Measurements from ENCODE around the gene LCN1.

Gene LCN1

DNA sequence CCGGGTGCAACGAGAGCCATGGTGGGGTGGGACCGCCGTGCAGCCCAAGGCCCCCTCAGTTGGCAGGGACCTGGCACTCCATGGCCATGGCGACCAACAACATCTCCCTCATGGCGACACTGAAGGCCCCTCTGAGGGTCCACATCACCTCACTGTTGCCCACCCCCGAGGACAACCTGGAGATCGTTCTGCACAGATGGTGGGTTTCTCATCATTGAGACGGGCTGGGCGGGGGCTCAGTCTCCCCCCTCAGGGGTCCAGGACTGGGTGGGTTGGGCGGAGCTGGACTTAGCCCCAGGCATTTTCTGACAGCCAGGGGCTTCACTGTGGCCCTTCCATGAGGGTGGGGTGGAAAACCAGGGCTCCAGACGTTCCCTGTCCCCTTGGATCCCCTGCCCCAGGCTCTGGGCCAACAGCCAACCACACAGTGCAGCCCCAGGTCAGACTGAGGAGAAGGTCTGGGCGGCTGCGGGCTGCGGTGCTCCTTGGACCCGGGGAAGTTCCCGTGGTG, 41.0 kb downstream of the LCN1 start:
- no peak for DNase-seq (ENCODE audit: low spot score in 2 of 2)
- H3K36me3 ChIP-seq (replicated peaks): no peaks in the 10 kb centered on the region
- no peaks in the 10 kb centered on the region for H3K9me3 ChIP-seq
- H3K27me3 ChIP-seq (ENCODE audit: low read depth): no peaks in the 10 kb centered on the region
- no peak overlapping the region for H3K4me3 ChIP-seq
- in situ Hi-C loops (cut with MboI; ENCODE audit: low sequenced_read_pairs): no loop called here
- no peaks in the 10 kb centered on the region for H3K4me1 ChIP-seq

DNA sequence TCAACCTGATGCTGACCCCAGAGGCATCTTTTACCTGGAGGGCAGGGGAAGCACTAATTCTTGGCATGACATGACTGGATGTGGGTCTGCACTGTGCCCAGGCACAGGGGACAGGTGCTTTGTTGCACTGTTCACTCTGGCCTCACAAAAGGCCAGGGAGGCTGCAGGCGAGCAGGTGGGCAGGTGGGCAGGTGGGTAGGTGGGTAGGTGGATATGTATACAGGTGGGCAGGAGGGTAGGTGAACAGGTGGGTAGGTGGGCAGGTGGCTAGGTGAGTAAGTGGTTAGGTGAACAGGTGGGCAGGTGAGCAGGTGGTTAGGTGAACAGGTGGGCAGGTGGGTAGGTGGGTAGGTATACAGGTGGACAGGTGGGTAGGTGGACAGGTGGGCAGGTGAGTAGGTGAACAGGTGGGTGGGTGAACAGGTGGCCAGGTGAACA, 41.8 kb downstream of the LCN1 start:
- in situ Hi-C loops (cut with MboI; ENCODE audit: low sequenced_read_pairs): no loop called here
- Histone ChIP-seq H3K9me3 (no peaks in the 10 kb centered on the region), H3K27me3 (ENCODE audit: low read depth) (no peaks in the 10 kb centered on the region), H3K4me3 (no peak overlapping the region), H3K4me1 (no peaks in the 10 kb centered on the region), H3K36me3 (replicated peaks) (no peaks in the 10 kb centered on the region)
- no peak for DNase-seq (ENCODE audit: low spot score in 2 of 2)

DNA sequence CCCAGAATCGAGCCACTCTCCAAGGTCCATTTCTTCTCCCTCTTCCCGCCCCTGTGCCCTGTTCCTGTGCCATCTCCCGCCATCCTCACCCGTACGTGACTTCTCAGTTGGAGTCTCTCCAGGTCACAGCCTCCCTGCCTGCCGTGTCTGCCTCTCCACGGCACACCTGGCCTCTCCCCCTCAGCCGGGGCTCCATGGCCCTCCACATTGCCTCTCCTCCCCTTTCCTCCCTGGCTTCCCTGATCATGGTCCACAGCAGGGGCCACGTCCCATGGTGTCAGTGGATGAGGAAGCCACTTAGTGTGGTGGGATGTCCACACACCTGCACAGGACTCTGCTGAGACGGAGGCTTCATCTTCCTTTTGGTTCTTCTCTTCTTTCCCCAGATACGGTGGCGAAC, 42.6 kb downstream of the LCN1 start:
- DNase-seq (ENCODE audit: low spot score in 2 of 2): no peak
- Histone ChIP-seq H3K27me3 (ENCODE audit: low read depth) (no peaks in the 10 kb centered on the region), H3K36me3 (replicated peaks) (no peaks in the 10 kb centered on the region), H3K4me1 (no peaks in the 10 kb centered on the region), H3K4me3 (no peak overlapping the region), H3K9me3 (no peaks in the 10 kb centered on the region)
- in situ Hi-C loops (cut with MboI; ENCODE audit: low sequenced_read_pairs): no loop called here

DNA sequence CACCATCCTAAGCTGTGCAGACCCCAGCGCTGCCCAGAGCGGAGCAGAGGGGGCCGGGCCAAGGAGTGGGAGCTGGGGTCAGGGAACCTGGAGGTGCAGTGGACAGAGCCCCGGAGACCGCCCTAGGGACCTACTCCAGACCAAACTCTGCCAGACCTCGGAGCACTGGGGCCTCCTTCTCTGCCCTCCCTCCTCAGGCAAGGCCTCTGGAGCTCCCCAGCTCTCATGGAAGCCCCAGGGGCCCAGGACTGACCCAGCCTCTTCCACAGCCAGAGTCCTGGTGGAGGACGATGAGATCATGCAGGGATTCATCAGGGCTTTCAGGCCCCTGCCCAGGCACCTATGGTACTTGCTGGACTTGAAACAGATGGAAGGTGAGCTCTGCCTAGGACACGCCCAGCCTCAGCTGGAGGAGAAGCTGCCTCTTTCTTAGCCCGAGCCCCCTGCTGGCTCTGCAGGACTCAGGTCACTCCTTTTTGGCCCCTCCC, 43.9 kb downstream of the LCN1 start:
- Histone ChIP-seq H3K36me3 (replicated peaks) (no peaks in the 10 kb centered on the region), H3K9me3 (0 out of 2 replicates have a peak, but pooled peaks cover 2% of the 10 kb centered on the region), H3K4me3 (no peak overlapping the region), H3K4me1 (no peaks in the 10 kb centered on the region), H3K27me3 (ENCODE audit: low read depth) (no peaks in the 10 kb centered on the region)
- no peak for DNase-seq (ENCODE audit: low spot score in 2 of 2)
- in situ Hi-C loops (cut with MboI; ENCODE audit: low sequenced_read_pairs): no loop called here

DNA sequence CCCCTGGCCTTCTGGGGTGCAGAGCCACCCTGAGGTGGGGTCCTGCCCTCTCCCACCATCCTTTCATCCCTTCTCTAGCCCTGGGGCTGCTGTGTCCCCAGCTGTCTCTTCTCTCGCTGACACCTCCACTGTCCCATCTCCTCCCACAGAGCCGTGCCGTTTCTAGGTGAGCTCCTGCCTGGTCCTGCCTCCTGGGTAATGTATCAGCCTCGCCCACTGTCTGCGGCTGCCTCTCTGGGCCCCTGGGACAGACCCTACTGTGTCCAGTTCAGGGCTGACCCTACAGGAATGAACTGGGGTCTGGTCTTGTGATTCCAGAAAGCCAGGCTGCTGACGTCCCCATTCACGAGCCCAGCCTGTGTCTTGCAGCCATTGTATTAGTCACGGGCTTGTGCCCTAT, 44.4 kb downstream of the LCN1 start:
- Histone ChIP-seq H3K27me3 (ENCODE audit: low read depth) (no peaks in the 10 kb centered on the region), H3K9me3 (0 out of 2 replicates have a peak, but pooled peaks cover 2% of the 10 kb centered on the region), H3K36me3 (replicated peaks) (no peaks in the 10 kb centered on the region), H3K4me3 (no peak overlapping the region), H3K4me1 (no peaks in the 10 kb centered on the region)
- DNase-seq (ENCODE audit: low spot score in 2 of 2): no peak
- in situ Hi-C loops (cut with MboI; ENCODE audit: low sequenced_read_pairs): no loop called here

DNA sequence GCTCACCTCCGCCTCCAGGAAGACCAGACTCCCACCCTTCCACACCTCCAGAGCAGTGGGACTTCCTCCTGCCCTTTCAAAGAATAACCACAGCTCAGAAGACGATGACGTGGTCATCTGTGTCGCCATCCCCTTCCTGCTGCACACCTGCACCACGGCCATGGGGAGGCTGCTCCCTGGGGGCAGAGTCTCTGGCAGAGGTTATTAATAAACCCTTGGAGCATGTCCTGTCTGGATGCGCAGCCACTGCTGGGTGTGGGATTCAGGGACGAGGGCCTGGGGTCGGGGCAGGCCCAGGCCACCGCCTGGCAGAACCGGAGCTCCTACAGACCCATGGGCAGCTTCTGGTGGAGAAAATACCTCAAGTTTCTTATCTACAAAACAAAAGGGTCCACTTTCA, 45.3 kb downstream of the LCN1 start:
- Histone ChIP-seq H3K4me1 (no peaks in the 10 kb centered on the region), H3K4me3 (no peak overlapping the region), H3K9me3 (0 out of 2 replicates have a peak, but pooled peaks cover 2% of the 10 kb centered on the region), H3K27me3 (ENCODE audit: low read depth) (no peaks in the 10 kb centered on the region), H3K36me3 (replicated peaks) (no peaks in the 10 kb centered on the region)
- DNase-seq (ENCODE audit: low spot score in 2 of 2): no peak
- in situ Hi-C loops (cut with MboI; ENCODE audit: low sequenced_read_pairs): no loop called here

DNA sequence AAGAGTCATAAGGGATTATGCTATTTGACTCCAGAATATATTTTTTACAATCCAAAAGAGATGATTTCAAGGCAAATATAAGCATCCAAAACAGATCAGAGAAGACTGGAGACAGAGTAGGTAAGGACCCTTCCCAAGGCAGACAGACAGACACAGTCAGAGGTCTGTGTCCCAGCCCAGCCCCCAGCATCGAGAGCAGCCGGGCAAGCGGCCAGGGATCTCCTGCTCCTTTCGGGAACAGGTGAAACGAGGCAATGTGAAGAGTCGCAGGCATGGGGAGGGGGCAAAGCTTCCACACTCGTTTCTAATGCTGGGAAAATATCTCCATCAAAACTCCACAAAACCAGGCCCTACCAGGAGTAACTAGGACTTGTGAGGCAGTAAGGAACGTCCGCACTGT, 46.1 kb downstream of the LCN1 start:
- Histone ChIP-seq H3K4me3 (no peak overlapping the region), H3K9me3 (0 out of 2 replicates have a peak, but pooled peaks cover 2% of the 10 kb centered on the region), H3K36me3 (replicated peaks) (no peaks in the 10 kb centered on the region), H3K4me1 (no peaks in the 10 kb centered on the region), H3K27me3 (ENCODE audit: low read depth) (no peaks in the 10 kb centered on the region)
- in situ Hi-C loops (cut with MboI; ENCODE audit: low sequenced_read_pairs): no loop called here
- DNase-seq (ENCODE audit: low spot score in 2 of 2): no peak

DNA sequence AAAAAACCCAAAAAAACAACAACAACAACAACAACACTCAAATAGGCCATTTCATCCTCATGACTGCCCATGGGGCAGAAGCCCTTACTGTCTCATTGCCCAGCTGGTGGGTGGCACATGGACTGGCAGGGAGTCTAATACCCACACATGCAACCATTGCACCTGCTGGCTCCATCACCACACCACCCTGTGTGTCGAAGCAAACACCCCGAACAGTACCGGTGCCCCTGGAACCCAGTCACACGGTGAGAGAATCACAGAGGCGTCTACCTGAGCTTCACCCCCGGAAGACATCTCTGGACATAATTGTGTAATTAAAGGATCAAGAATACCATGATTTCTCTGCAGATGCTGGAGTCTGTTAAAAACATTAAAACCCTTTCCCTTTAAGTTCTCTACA, 46.8 kb downstream of the LCN1 start:
- Histone ChIP-seq H3K36me3 (replicated peaks) (no peaks in the 10 kb centered on the region), H3K9me3 (0 out of 2 replicates have a peak, but pooled peaks cover 2% of the 10 kb centered on the region), H3K4me3 (no peak overlapping the region), H3K4me1 (no peaks in the 10 kb centered on the region), H3K27me3 (ENCODE audit: low read depth) (no peaks in the 10 kb centered on the region)
- in situ Hi-C loops (cut with MboI; ENCODE audit: low sequenced_read_pairs): no loop called here
- no peak for DNase-seq (ENCODE audit: low spot score in 2 of 2)

DNA sequence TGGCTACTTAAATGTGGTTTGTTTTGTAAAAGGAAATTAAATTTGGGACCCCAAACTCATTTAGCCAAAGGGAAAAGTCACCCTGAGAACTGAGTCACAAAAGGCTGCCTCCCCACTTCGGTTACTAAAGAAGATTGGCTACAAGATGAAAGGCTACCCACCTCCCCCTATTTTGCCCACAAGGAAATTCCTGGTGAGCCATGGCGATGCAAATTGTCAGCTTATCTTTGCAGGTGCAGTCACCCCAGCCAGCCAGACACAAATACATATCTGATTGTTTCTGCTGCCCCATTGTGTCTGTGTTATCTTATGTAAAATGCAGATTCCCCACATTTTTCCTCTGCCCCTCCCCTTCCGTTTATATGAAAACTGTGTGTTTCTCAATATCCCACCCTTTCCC, 49.2 kb downstream of the LCN1 start:
- H3K27me3 ChIP-seq (ENCODE audit: low read depth): no peaks in the 10 kb centered on the region
- no peaks in the 10 kb centered on the region for H3K36me3 ChIP-seq (replicated peaks)
- DNase-seq (ENCODE audit: low spot score in 2 of 2): no peak
- H3K4me3 ChIP-seq: no peak overlapping the region
- in situ Hi-C loops (cut with MboI; ENCODE audit: low sequenced_read_pairs): no loop called here
- 0 out of 2 replicates have a peak, but pooled peaks cover 2% of the 10 kb centered on the region for H3K9me3 ChIP-seq
- no peaks in the 10 kb centered on the region for H3K4me1 ChIP-seq

DNA sequence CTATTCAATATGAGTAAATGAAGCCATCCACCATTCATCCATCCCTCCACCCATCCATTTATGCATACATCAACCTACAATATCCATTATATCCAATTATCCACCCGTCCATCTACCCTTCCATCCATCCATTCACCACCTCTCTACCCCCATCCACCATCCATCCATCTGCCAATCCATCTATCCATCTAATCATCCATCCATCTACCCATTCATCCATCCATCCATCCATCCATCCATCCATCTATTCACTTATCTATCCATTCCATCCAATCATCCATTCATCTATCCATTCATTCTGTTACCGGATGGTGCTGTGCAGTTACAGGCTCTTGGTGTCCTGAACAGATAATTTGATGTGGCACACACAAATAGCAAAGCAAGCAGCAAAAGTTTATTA, 51.0 kb downstream of the LCN1 start:
- no peaks in the 10 kb centered on the region for H3K4me1 ChIP-seq
- in situ Hi-C loops (cut with MboI; ENCODE audit: low sequenced_read_pairs): no loop called here
- H3K9me3 ChIP-seq: 0 out of 2 replicates have a peak, but pooled peaks cover 2% of the 10 kb centered on the region
- H3K27me3 ChIP-seq (ENCODE audit: low read depth): no peaks in the 10 kb centered on the region
- no peak overlapping the region for H3K4me3 ChIP-seq
- no peaks in the 10 kb centered on the region for H3K36me3 ChIP-seq (replicated peaks)
- no peak for DNase-seq (ENCODE audit: low spot score in 2 of 2)

DNA sequence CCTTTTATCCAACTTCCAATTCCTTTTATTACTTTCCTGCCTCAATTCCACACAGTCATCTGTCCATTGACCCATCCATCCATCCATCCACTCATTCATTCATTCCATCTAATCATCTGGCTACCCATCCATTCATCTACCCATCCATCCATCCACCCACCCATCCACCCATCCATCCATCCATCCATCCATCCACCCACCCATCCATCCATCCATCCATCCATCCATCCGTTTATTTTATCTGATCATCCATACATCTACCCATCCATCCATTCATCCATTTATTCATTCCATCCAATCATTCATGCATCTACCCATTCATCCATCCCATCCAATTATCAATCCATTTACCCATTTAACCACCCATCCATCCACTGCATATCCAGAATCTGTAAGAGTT, 51.9 kb downstream of the LCN1 start:
- Histone ChIP-seq H3K9me3 (0 out of 2 replicates have a peak, but pooled peaks cover 2% of the 10 kb centered on the region), H3K36me3 (replicated peaks) (no peaks in the 10 kb centered on the region), H3K27me3 (ENCODE audit: low read depth) (no peaks in the 10 kb centered on the region), H3K4me1 (no peaks in the 10 kb centered on the region), H3K4me3 (no peak overlapping the region)
- in situ Hi-C loops (cut with MboI; ENCODE audit: low sequenced_read_pairs): no loop called here
- DNase-seq (ENCODE audit: low spot score in 2 of 2): no peak

DNA sequence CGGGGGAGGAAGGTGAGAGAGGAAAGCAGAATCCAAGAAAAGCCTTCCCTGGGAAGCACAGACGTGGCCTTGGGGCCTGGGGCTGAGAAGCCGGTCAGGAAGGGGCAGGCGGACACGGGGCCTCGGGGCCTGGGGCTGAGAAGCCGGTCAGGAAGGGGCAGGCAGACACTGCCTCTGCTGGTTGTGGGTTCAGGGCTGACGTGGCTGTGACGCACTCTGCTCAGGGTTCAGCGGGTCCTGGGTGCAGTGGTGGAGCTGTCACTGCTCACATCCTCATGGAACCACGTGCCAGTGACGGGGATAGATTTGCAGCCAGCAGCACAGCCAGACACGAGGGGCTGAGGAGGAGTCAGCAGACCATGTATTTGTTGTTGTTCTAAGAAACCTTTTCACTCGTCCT, 53.1 kb downstream of the LCN1 start:
- H3K36me3 ChIP-seq (replicated peaks): no peaks in the 10 kb centered on the region
- no peaks in the 10 kb centered on the region for H3K27me3 ChIP-seq (ENCODE audit: low read depth)
- DNase-seq (ENCODE audit: low spot score in 2 of 2): no peak
- in situ Hi-C loops (cut with MboI; ENCODE audit: low sequenced_read_pairs): no loop called here
- H3K4me3 ChIP-seq: no peak overlapping the region
- H3K9me3 ChIP-seq: no peaks in the 10 kb centered on the region
- no peaks in the 10 kb centered on the region for H3K4me1 ChIP-seq

DNA sequence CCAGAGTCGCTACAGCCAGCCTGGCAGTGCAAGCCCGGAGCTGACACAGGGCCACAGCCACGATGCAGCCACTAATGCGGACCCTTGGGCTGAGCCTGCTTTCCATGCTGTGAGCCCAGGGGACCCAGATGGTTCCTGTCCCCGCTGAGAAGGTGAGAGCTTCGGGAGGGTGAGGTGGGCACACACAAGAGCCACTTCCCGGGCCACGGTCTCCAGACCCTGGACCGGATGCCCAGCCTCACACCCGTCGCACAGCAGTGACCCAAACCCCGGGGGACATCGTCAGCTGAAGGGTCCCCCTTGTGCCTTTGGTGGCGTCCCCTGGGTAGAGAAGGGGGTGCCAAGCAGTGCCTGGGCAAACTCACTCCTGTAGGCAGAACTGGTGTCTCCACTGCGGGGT, 53.7 kb downstream of the LCN1 start:
- H3K9me3 ChIP-seq: no peaks in the 10 kb centered on the region
- in situ Hi-C loops (cut with MboI; ENCODE audit: low sequenced_read_pairs): no loop called here
- H3K27me3 ChIP-seq (ENCODE audit: low read depth): no peaks in the 10 kb centered on the region
- DNase-seq (ENCODE audit: low spot score in 2 of 2): no peak
- H3K36me3 ChIP-seq (replicated peaks): no peaks in the 10 kb centered on the region
- no peaks in the 10 kb centered on the region for H3K4me1 ChIP-seq
- no peak overlapping the region for H3K4me3 ChIP-seq

Data from HAP-1 (cell line).